Activated naive CD4-positive, alpha-beta T cell treated with anti-CD3 and anti-CD28 coated beads, Interleukin-2, amount 10 ng/mL, durations not matched to agents 7 days and 5 days (primary cell): ENCODE results near the gene INTS15.

Experiments used
- CTCF ChIA-PET: fragments of 350-600 bp; sonication (Branson Sonifier 250); formaldehyde crosslinking; loops from one replicate; lab custom pipeline; 2021; ENCODE audit warnings: antibody characterized with exemption; lab: Charles Lee
- DNase-seq: peaks from one replicate; pipeline ENCODE4 v3.0.0-alpha.2; 2020
- H3K27ac Mint-ChIP-seq: one replicate; pipeline ENCODE4 v1.8.0; 2021; ENCODE audit warnings: mild to moderate bottlenecking, moderate library complexity, mixed read lengths
- H3K27me3 Mint-ChIP-seq: one replicate; pipeline ENCODE4 v1.8.0; 2021; ENCODE audit warnings: mild to moderate bottlenecking, mixed read lengths
- H3K36me3 Mint-ChIP-seq: one replicate; pipeline ENCODE4 v1.8.0; 2021; ENCODE audit warnings: mixed read lengths
- H3K4me1 Mint-ChIP-seq: one replicate; pipeline ENCODE4 v1.8.0; 2021; ENCODE audit warnings: mixed read lengths
- H3K4me3 Mint-ChIP-seq: one replicate; pipeline ENCODE4 v1.8.0; 2021; ENCODE audit warnings: mild to moderate bottlenecking, moderate library complexity, mixed read lengths
- H3K9me3 Mint-ChIP-seq: one replicate; pipeline ENCODE4 v1.8.0; 2021; ENCODE audit warnings: mixed read lengths

INTS15 gene

DNA sequence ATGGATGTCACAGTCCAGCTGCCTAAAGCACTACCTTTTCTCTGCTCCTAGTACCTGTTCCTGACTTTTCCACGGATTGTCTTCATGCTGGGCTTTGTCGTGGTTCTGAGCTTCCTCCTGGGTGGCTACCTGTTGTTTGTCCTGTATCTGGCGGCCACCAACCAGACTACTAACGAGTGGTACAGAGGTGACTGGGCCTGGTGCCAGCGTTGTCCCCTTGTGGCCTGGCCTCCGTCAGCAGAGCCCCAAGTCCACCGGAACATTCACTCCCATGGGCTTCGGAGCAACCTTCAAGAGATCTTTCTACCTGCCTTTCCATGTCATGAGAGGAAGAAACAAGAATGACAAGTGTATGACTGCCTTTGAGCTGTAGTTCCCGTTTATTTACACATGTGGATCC, 1.3 kb upstream of the INTS15 start:
- Mint-ChIP-seq H3K27ac (peak overlapping the region; percentile 65), H3K36me3 (peaks cover 52% of the 10 kb centered on the region), H3K4me1 (peaks cover 21% of the 10 kb centered on the region), H3K4me3 (peak overlapping the region; percentile 65), H3K9me3 (no peaks in the 10 kb centered on the region), H3K27me3 (no peaks in the 10 kb centered on the region)
- CTCF ChIA-PET, result interaction anchor here (1.1 kb wide), 1 partner anchor 14 kb away, joined by 4 read pairs; no protein-coding TSS in a partner anchor
- no peak for DNase-seq

DNA sequence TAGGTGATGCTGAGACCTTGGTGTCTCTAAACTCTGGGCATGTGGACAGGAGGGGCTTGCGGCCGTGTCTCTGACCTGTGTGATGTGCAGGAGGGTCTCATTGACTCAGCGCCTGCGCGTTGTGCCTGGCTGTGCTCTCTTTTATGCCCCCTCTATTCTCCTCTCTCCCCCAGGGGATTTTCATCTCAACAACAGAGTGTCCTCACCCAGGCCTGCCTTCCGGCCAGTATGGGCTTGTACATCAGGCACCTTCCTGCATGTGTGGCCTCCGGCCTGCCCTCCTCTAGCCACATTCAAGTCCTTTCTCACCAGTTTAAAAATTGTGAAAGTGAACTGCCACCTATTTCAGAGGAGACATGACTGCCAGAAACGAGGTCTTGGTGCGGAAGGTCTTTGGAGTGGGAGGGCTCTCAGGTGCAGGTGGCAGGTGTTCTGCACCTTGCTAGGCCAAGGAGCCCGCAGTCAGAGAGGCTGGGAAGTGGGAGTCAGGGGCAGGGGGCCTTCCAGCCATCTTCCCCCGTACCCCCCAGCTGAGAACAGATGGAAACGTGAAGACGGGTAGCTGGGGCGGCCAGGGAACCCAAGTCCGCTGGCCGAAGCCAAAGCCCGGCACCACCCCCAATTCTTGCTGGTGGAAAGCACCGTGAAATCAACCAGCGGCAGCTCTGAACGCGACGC, 531 bp upstream of the INTS15 start:
- Mint-ChIP-seq H3K27ac (peak overlapping the region; percentile 85), H3K27me3 (no peaks in the 10 kb centered on the region), H3K4me3 (peak overlapping the region; percentile 65), H3K9me3 (no peaks in the 10 kb centered on the region), H3K4me1 (peaks cover 21% of the 10 kb centered on the region), H3K36me3 (peaks cover 54% of the 10 kb centered on the region)
- no peak for DNase-seq
- CTCF ChIA-PET, result interaction anchor here (1.1 to 2.4 kb wide), 6 partner anchors 9 to 140 kb away, joined by 3 to 12 read pairs (median 6); partner anchors contain the start of gene ZDHHC4

- no peaks in the 10 kb centered on the region for H3K27me3 Mint-ChIP-seq
- H3K27ac Mint-ChIP-seq, result peak overlapping the region; percentile 90
- peaks cover 21% of the 10 kb centered on the region for H3K4me1 Mint-ChIP-seq
- peak overlapping the region; percentile 86 for H3K4me3 Mint-ChIP-seq
- no peak for DNase-seq
- H3K36me3 Mint-ChIP-seq, result peaks cover 58% of the 10 kb centered on the region
- CTCF ChIA-PET, result interaction anchor here (1.5 to 2.4 kb wide), 6 partner anchors 10 to 734 kb away, joined by 3 to 12 read pairs (median 6); partner anchors contain the start of gene ZDHHC4
- no peaks in the 10 kb centered on the region for H3K9me3 Mint-ChIP-seq
These were observed 857 bp downstream of the INTS15 start for GRCh38 chr7:6590645-6591110.

- CTCF ChIA-PET, result interaction anchor here (1.1 to 1.7 kb wide), 2 partner anchors 10 to 84 kb away, joined by 6 to 7 read pairs; partner anchors contain the start of gene INTS15
- Mint-ChIP-seq H3K9me3 (no peaks in the 10 kb centered on the region), H3K4me1 (no peaks in the 10 kb centered on the region), H3K4me3 (no peak overlapping the region), H3K27ac (no peak overlapping the region), H3K27me3 (no peaks in the 10 kb centered on the region), H3K36me3 (peaks cover 59% of the 10 kb centered on the region)
- DNase-seq, result no peak
These were observed 10.3 kb downstream of the INTS15 start for GRCh38 chr7:6600093-6600492.

GRCh38 chr7:6604458-6604857, 14.6 kb downstream of the INTS15 start:
- CTCF ChIA-PET, result interaction anchor here (1.3 kb wide), 1 partner anchor 12 kb away, joined by 6 read pairs; no protein-coding TSS in a partner anchor
- no peak for DNase-seq
- H3K27ac Mint-ChIP-seq, result no peak overlapping the region
- no peaks in the 10 kb centered on the region for H3K4me1 Mint-ChIP-seq
- H3K4me3 Mint-ChIP-seq, result no peak overlapping the region
- H3K36me3 Mint-ChIP-seq, result peaks cover 28% of the 10 kb centered on the region
- H3K27me3 Mint-ChIP-seq, result no peaks in the 10 kb centered on the region
- no peaks in the 10 kb centered on the region for H3K9me3 Mint-ChIP-seq

DNA sequence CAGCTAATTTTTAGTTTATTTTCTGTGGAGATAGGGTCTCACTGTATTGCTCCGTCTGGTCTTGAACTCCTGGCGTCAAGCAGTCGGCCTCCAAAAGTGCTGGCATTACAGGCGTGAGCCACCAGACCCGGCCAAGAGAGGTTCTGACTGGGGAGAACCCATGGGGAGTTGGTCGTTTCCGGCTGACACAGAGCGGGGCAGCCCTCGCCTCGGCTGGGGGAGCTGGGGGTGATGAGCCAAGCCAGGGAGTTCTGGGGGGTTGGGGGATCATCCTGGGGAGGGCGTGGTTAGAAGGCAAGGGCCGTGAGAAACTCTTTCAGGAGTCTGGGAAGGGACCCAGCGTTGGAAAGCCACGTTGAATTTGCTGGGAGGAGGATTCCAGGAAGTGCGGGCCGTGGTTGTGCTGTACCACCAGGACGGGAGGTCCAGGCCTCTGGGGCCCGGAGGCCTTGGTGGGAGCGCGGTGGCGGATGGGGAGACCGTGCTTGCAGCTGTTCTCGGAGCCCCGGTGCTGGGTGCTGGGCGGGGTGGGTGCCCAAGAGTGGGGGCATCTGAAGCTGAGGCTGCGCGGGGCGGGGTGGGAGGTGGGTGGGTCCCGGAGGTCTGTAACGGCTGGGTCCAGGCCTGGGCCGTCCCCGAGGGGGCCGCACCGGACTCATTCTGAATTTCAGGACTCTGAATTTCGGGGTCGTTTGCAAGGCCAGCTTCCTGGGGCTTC, 17.2 kb downstream of the INTS15 start:
- DNase-seq, result no peak
- peaks cover 6% of the 10 kb centered on the region for H3K27me3 Mint-ChIP-seq
- H3K27ac Mint-ChIP-seq, result no peak overlapping the region
- CTCF ChIA-PET, result interaction anchor here (0.8 kb wide), 1 partner anchor 15 kb away, joined by 3 read pairs; no protein-coding TSS in a partner anchor
- H3K36me3 Mint-ChIP-seq, result peaks cover 25% of the 10 kb centered on the region
- H3K9me3 Mint-ChIP-seq, result no peaks in the 10 kb centered on the region
- no peak overlapping the region for H3K4me3 Mint-ChIP-seq
- peaks cover 6% of the 10 kb centered on the region for H3K4me1 Mint-ChIP-seq

DNA sequence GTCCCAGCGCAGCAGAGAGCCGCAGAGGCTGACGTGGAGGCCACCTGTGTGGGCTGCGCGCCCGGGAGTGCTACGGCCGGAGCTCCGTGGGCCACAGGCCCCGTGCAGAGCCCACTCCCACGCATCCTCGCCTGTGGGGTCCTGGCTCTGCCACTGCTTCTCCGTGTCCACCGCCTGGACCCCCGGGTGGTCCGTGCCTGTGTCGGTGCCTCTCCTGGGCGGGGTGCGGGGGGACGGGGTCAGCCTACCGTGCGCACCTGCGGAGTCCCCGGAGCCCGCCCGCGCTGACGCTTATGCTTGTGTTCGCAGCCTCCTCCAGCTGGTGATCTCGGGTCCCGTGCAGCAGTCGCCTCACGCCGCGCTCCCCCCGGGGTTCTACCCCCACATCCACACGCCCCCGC, 17.8 kb downstream of the INTS15 start:
- no peaks in the 10 kb centered on the region for H3K9me3 Mint-ChIP-seq
- no peak overlapping the region for H3K4me3 Mint-ChIP-seq
- CTCF ChIA-PET, result no interaction called here
- H3K4me1 Mint-ChIP-seq, result peaks cover 6% of the 10 kb centered on the region
- H3K36me3 Mint-ChIP-seq, result peaks cover 18% of the 10 kb centered on the region
- H3K27me3 Mint-ChIP-seq, result peaks cover 9% of the 10 kb centered on the region
- no peak for DNase-seq
- no peak overlapping the region for H3K27ac Mint-ChIP-seq

DNA sequence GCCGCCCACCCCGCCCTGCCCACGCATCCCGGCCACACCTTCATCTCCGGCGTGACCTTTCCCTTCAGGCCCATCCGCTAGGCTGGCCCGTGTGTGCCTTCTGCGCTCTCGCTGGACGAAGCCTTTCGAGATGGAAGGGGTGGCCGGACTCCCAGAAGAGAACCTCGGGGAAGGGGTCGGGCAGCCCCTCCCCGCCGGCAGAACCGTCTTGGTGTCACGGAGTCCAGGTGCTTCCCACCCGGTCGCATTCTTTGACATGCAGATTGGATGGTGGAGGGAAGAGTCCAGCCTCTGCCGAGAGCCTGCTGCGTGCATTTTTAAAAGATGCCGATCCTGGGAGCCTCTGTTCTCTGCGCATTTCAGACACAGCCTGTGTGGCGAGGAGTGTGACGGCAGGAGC, 18.3 kb downstream of the INTS15 start:
- peaks cover 6% of the 10 kb centered on the region for H3K4me1 Mint-ChIP-seq
- H3K27ac Mint-ChIP-seq, result no peak overlapping the region
- peaks cover 17% of the 10 kb centered on the region for H3K36me3 Mint-ChIP-seq
- DNase-seq, result no peak
- H3K27me3 Mint-ChIP-seq, result peaks cover 13% of the 10 kb centered on the region
- no peaks in the 10 kb centered on the region for H3K9me3 Mint-ChIP-seq
- no peak overlapping the region for H3K4me3 Mint-ChIP-seq
- CTCF ChIA-PET, result no interaction called here

DNA sequence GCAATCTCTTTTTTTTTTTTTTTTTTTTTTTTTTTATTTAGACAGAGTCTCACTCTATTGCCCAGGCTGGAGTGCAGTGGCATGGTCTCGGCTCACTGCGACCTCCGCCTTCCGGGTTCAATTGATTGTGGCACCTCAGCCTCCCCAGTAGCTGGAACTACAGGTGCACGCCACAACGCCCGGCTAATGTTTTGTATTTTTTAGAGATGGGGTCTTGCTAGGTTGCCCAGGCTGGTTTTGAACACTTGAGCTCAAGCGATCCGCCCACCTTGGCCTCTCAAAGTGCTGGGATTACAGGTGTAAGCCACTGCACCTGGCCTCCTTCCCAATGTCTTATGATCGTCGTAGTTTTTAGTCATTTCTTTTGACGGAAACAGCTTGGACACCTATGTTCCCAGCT, 19.0 kb downstream of the INTS15 start:
- Mint-ChIP-seq H3K4me1 (peaks cover 6% of the 10 kb centered on the region), H3K9me3 (no peaks in the 10 kb centered on the region)

GRCh38 chr7:6612819-6613218, 23.0 kb downstream of the INTS15 start:
- no peaks in the 10 kb centered on the region for H3K9me3 Mint-ChIP-seq
- H3K4me1 Mint-ChIP-seq, result peaks cover 13% of the 10 kb centered on the region
- H3K27ac Mint-ChIP-seq, result no peak overlapping the region
- peaks cover 57% of the 10 kb centered on the region for H3K27me3 Mint-ChIP-seq
- no peak overlapping the region for H3K4me3 Mint-ChIP-seq
- CTCF ChIA-PET, result no interaction called here
- DNase-seq, result no peak
- peaks cover 3% of the 10 kb centered on the region for H3K36me3 Mint-ChIP-seq

More for the DNA sequence above, 19.0 kb downstream of the INTS15 start:
- H3K27me3 Mint-ChIP-seq, result peaks cover 21% of the 10 kb centered on the region
- H3K4me3 Mint-ChIP-seq, result no peak overlapping the region
- peaks cover 14% of the 10 kb centered on the region for H3K36me3 Mint-ChIP-seq
- DNase-seq, result no peak
- CTCF ChIA-PET, result no interaction called here
- H3K27ac Mint-ChIP-seq, result no peak overlapping the region

DNA sequence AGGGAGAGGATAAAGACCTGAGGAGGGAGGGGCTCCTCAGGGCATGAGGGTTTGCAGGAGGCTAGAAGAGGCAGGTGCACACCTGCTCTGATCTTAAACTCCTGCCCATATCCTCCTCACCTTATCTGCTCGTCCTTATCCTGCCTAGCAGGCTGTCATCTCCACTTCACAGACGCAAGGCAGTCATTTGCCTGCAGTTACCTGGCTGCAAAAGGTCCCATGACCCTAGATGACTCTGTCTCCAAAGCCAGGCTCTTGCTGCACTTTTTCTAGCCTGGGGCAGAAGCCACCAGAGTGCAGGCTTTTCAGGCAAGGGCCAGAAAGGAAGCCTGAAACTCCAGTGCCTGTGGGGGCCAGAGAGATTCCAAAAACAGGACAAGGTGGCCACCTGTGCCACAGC, 23.9 kb downstream of the INTS15 start:
- Mint-ChIP-seq H3K9me3 (no peaks in the 10 kb centered on the region), H3K27me3 (peaks cover 64% of the 10 kb centered on the region), H3K36me3 (peaks cover 3% of the 10 kb centered on the region), H3K27ac (no peak overlapping the region), H3K4me1 (peaks cover 16% of the 10 kb centered on the region), H3K4me3 (no peak overlapping the region)
- CTCF ChIA-PET, result no interaction called here
- no peak for DNase-seq

GRCh38 chr7:6614953-6615722, 25.3 kb downstream of the INTS15 start, which contains the start of gene ZNF853:
ZNF853 (plus strand) TSS chr7:6615610; CDS start chr7:6616175, 565 bp downstream.
- CTCF ChIA-PET, result no interaction called here
- H3K27ac Mint-ChIP-seq, result no peak within 1 kb of the TSS
- peaks cover 28% of the 10 kb centered on the region for H3K4me1 Mint-ChIP-seq
- H3K36me3 Mint-ChIP-seq, result peaks cover 3% of the 10 kb centered on the region
- DNase-seq, result peak; percentile 32
- H3K27me3 Mint-ChIP-seq, result peaks cover 70% of the 10 kb centered on the region
- H3K4me3 Mint-ChIP-seq, result peak within 1 kb of the TSS; percentile 63
- H3K9me3 Mint-ChIP-seq, result no peaks in the 10 kb centered on the region

DNA sequence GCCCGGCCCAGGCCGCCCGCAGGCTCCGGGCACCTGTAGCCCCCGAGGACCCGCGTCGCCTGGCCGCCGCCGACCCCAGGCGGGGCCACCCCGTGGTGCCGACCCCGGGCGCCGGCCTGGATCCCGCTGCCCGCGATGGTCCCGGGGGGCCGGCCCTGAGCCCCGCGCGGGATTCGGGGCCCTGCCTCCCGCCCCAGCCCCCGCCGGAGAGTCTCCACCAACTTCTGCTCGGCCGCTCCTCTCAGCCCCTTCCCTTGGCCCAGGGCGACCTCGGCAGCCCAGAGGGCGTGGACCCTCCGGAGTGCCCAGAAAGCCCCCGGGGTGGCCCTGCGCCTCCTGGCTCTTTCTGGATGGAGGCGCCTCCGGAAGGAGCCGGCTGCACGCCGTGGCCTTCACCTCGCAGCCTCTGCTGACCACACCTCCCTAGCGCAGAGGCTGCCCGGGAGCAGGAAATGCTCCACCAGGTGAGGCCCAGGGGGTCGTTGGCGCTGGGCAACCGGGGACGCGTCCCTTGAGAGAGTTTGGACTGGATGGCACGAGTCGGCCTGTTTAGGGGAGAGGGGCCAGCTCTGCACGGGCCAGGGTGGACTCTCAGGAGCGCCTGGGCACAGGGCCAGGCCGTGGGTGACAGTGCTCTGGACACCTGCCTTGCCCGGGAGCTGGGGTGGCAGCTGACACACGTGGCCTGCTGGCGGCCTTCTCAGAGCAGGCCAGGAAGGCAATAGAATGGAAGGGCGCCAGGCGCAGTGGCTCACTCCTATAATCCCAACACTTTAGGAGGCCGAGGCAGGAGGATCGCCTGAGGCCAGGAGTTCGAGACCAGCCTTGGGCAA, 26.1 kb downstream of the INTS15 start:
- CTCF ChIA-PET, result no interaction called here

More for the DNA sequence above, 26.1 kb downstream of the INTS15 start:
- Mint-ChIP-seq H3K9me3 (no peaks in the 10 kb centered on the region), H3K27me3 (peaks cover 71% of the 10 kb centered on the region), H3K27ac (no peak overlapping the region), H3K4me1 (peaks cover 35% of the 10 kb centered on the region), H3K36me3 (peaks cover under 1% of the 10 kb centered on the region), H3K4me3 (peak overlapping the region; percentile 59)
- no peak for DNase-seq
